GM12878 (cell line): ENCODE results near the gene CRYZL1. TPM values are rescaled to one million over a fixed set of nuclear protein-coding genes. Genes with fewer than 3 reads are reported as not detected.

Experiments used
- ATAC-seq: fragments of 200-7000 bp; cut with Tn5 transposase; 3 replicates; pipeline ENCODE4 v1.9.1; 2020; ENCODE audit warnings: mild to moderate bottlenecking, moderate library complexity
- BruUV-seq: library from RNA; stranded (reverse); fragments of 400-500 nt; replicated peaks from 2 replicates; lab custom pipeline; 2021; lab: Mats Ljungman, UMichigan
- CTCF ChIA-PET: fragments of 300-600 bp; sonication (Branson Sonifier 250); formaldehyde crosslinking; extraction: SDS; loops from one replicate; lab custom pipeline; 2021; ENCODE audit warnings: inconsistent platforms; lab: Yijun Ruan, JAX
- POLR2A ChIA-PET: fragments of 350-600 bp; formaldehyde crosslinking; extraction: SDS; loops from one replicate; lab custom pipeline; 2021; ENCODE audit warnings: inconsistent platforms; lab: Charles Lee
- RAD21 ChIA-PET: fragments of 300-600 bp; sonication (Branson Sonifier 250); formaldehyde crosslinking; loops from one replicate; lab custom pipeline; 2023; ENCODE audit warnings: antibody characterized with exemption; ENCODE audit not compliant: unreplicated experiment; lab: Charles Lee
- SMC1A ChIA-PET: fragments of 300-600 bp; sonication (Branson Sonifier 250); formaldehyde crosslinking; loops from one replicate; lab custom pipeline; 2023; ENCODE audit not compliant: unreplicated experiment, uncharacterized antibody; lab: Charles Lee
- DNase-seq: peaks from one replicate; pipeline ENCODE4 v3.0.0-alpha.2; 2011; ENCODE audit warnings: low read depth, low spot score
- FAIRE-seq: peaks from 3 replicates; lab custom pipeline; 2011; peaks lifted over from hg19 to GRCh38; lab: Jason Lieb, UNC
- H2AFZ ChIP-seq: 2 replicates; pipeline ENCODE4 v1.6.0; 2011; ENCODE audit warnings: low read depth, low read length, control low read depth; ENCODE audit not compliant: control insufficient read depth
- H3K27ac ChIP-seq: 2 replicates; pipeline ENCODE4 v1.5.1; 2011; ENCODE audit warnings: control low read depth; ENCODE audit not compliant: control insufficient read depth, insufficient read depth
- H3K27me3 ChIP-seq, 2 experiments: replicated peaks in 1 of 2; 2 replicates each; pipeline versions ENCODE4 v1.6.0 to v1.6.1; 2011; ENCODE audit warnings: low read length in 1 of 2; ENCODE audit not compliant: control insufficient read depth in 2 of 2, insufficient read depth in 2 of 2
- H3K36me3 ChIP-seq, 2 experiments: 2 replicates each; pipeline ENCODE4 v1.5.1; 2011; ENCODE audit warnings: low read length in 1 of 2; ENCODE audit not compliant: control insufficient read depth in 2 of 2, insufficient read depth in 2 of 2
- H3K4me1 ChIP-seq: 2 replicates; pipeline ENCODE4 v1.6.1; 2011; ENCODE audit warnings: mild to moderate bottlenecking, low read length, moderate library complexity, mixed read lengths; ENCODE audit not compliant: control insufficient read depth, insufficient read depth
- H3K4me2 ChIP-seq: 2 replicates; pipeline ENCODE4 v1.6.0; 2011; ENCODE audit warnings: control low read depth; ENCODE audit not compliant: control insufficient read depth, insufficient read depth
- H3K4me3 ChIP-seq: fragments of 200-600 bp; sonication (generic); 2 replicates; pipeline ENCODE4 v1.5.1; 2016
- H3K79me2 ChIP-seq: 2 replicates; pipeline ENCODE4 v1.6.0; 2011; ENCODE audit warnings: low read length; ENCODE audit not compliant: control insufficient read depth, insufficient read depth
- H3K9ac ChIP-seq: 2 replicates; pipeline ENCODE4 v1.8.0; 2011; ENCODE audit warnings: low read length, control low read depth, mixed read lengths; ENCODE audit not compliant: control insufficient read depth, insufficient read depth
- H3K9me3 ChIP-seq: replicated peaks from 3 replicates; pipeline ENCODE4 v1.5.1; 2011; ENCODE audit warnings: mild to moderate bottlenecking, low read length; ENCODE audit not compliant: control insufficient read depth, insufficient read depth
- H4K20me1 ChIP-seq: 2 replicates; pipeline ENCODE4 v1.6.0; 2011; ENCODE audit not compliant: control insufficient read depth, insufficient read depth
- BRCA1 ChIP-seq: IDR thresholded peaks from 2 replicates; pipeline ENCODE4 v1.6.1; 2011; ENCODE audit warnings: low read depth, low read length, improper control_type of control experiment
- CHD1 ChIP-seq: IDR thresholded peaks from 2 replicates; pipeline ENCODE4 v1.6.1; 2012; ENCODE audit warnings: low read depth, low read length, improper control_type of control experiment
- ETV6 ChIP-seq, 2 experiments: fragments of 450-650 bp in 1 of 2; IDR thresholded peaks in 1 of 2; conservative IDR thresholded peaks in 1 of 2; 2 replicates each; pipeline ENCODE4 v1.6.1; 2014; ENCODE audit warnings: antibody characterized with exemption in 1 of 2, borderline replicate concordance in 1 of 2, low read depth in 1 of 2, mild to moderate bottlenecking in 1 of 2, moderate library complexity in 1 of 2
- HDAC6 ChIP-seq: fragments of 200-600 bp; sonication (generic); IDR thresholded peaks from one replicate; pipeline ENCODE4 v1.8.0; 2017; ENCODE audit warnings: antibody characterized with exemption; ENCODE audit not compliant: unreplicated experiment
- KLF5 ChIP-seq: fragments of 450-650 bp; IDR thresholded peaks from 2 replicates; pipeline ENCODE4 v1.6.1; 2014; ENCODE audit warnings: mild to moderate bottlenecking; ENCODE audit not compliant: partially characterized antibody
- NBN ChIP-seq: fragments of 450-650 bp; IDR thresholded peaks from 2 replicates; pipeline ENCODE4 v1.6.1; 2016
- NKRF ChIP-seq: fragments of 450-650 bp; conservative IDR thresholded peaks from 2 replicates; pipeline ENCODE4 v1.6.1; 2017; ENCODE audit warnings: mild to moderate bottlenecking, moderate library complexity
- POLR2AphosphoS2 ChIP-seq: IDR thresholded peaks from 2 replicates; pipeline ENCODE4 v1.6.1; 2011; ENCODE audit warnings: low read depth, mild to moderate bottlenecking, low read length, improper control_type of control experiment, moderate library complexity
- RELB ChIP-seq: fragments of 450-650 bp; IDR thresholded peaks from 2 replicates; pipeline ENCODE4 v1.6.1; 2017; ENCODE audit warnings: low read depth, mild to moderate bottlenecking, moderate library complexity
- RUNX3 ChIP-seq: IDR thresholded peaks from 2 replicates; pipeline ENCODE4 v1.6.1; 2012; ENCODE audit warnings: low read length, inconsistent platforms
- SIN3A ChIP-seq: IDR thresholded peaks from 2 replicates; pipeline ENCODE4 v1.6.1; 2012; ENCODE audit warnings: low read depth, low read length, improper control_type of control experiment
- WGBS: methylation state at CpG from one replicate; pipeline ENCODE4 v1.1.6; 2016; ENCODE audit warnings: low lambda C conversion rate; ENCODE audit not compliant: insufficient replicate concordance, insufficient coverage; ENCODE audit errors: missing lambda C conversion rate; 5-methylcytosine and 5-hydroxymethylcytosine counted together
- in situ Hi-C: fragments of 300-500 bp; cut with MboI; formaldehyde crosslinking; loops from 9 replicates; pipeline ENCODE4 v1.14.3; 2018; ENCODE audit warnings: mixed read lengths
- intact Hi-C: fragments of 100-400 bp; cut with micrococcal nuclease; formaldehyde crosslinking; loops from one replicate; pipeline ENCODE4 v1.14.2; 2022; ENCODE audit not compliant: unreplicated experiment
- polyA plus RNA-seq, 11 experiments: library from polyadenylated mRNA; depleted of rRNA in 4 of 11; unstranded in 6 of 11; stranded (reverse) in 5 of 11; fragments of >200 nt; fragmentation: Nextera tagmentation in 4 of 11; fragmentation: Illumina TruSeq in 1 of 11; extraction: Ambion mirVana in 4 of 11; extraction: Trizol in 1 of 11; gene quantifications; 1 replicate in 1 of 11; 2 replicates in 10 of 11; pipeline versions ENCODE4 v1.2.1 to v1.2.3, GENCODE V29; 2011 to 2016; ENCODE audit warnings: inconsistent platforms in 2 of 11, missing spikeins in 2 of 11, low read depth in 1 of 11
- total RNA-seq, 4 experiments: library from RNA; depleted of rRNA in 3 of 4; stranded (reverse); fragments of >200 nt in 3 of 4; fragmentation: Illumina TruSeq in 1 of 4; extraction: Trizol in 1 of 4; gene quantifications; 2 replicates each; pipeline versions ENCODE4 v1.2.1 to v1.2.3, GENCODE V29; 2013 to 2021

Gene CRYZL1
- total and polyA plus RNA-seq, 10 of the 15 experiments (the other 5 are each of a cell fraction or from before 2014, with no cell fraction given): 14.3 to 72.4 (median 30.7) TPM

- TF ChIP-seq ETV6 (conservative IDR thresholded peaks at IDR 0.05 in 1 of 2, IDR thresholded peaks at IDR 0.05 in 1 of 2; ENCODE audit: borderline replicate concordance in 1 of 2, low read depth in 1 of 2) (no peak), BRCA1 (no peak), HDAC6 (no peak), KLF5 (no peak), POLR2AphosphoS2 (no peak), NKRF (no peak), SIN3A (no peak)
Measured at GRCh38 chr21:33546086-33546485, 95.5 kb downstream of the CRYZL1 start (continued).

- H3K27me3 ChIP-seq: no peaks in the 10 kb centered on the region
- CTCF ChIA-PET: interaction anchor here (0.6 to 2.0 kb wide), 9 partner anchors 10 to 403 kb away, joined by 3 to 12 read pairs (median 4); partner anchors contain the start of genes DONSON and TMEM50B
- peaks cover 2% of the 10 kb centered on the region; the same call in 1 of the 2 replicates for H4K20me1 ChIP-seq
- no peak for TF ChIP-seq RELB
- TF ChIP-seq RUNX3: no peak
- 0 out of 2 replicates have a peak, but pooled peaks have one; percentile 63 for TF ChIP-seq CHD1
- TF ChIP-seq NBN: no peak
- TF ChIP-seq, all 136 proteins: peak for 1
- peaks cover 1 to 14% of the 10 kb centered on the region in 2 experiments for H3K36me3 ChIP-seq
- no peak overlapping the region for H2AFZ ChIP-seq
- SMC1A ChIA-PET: interaction anchor here (0.9 to 4.1 kb wide), 9 partner anchors 9 to 313 kb away, joined by 3 to 23 read pairs (median 4); partner anchors contain the start of genes DNAJC28 and DONSON
- intact Hi-C loops (loop anchor here (5.0 to 10.0 kb wide), 5 partner anchors 43 to 772 kb away; partner anchors contain the start of genes DONSON, IFNGR2 and PAXBP1), in situ Hi-C loops (no loop called here)
- POLR2A ChIA-PET: interaction anchor here (0.6 to 3.0 kb wide), 4 partner anchors 10 to 53 kb away, joined by 3 to 13 read pairs (median 4); partner anchors contain the start of genes DNAJC28 and DONSON
- H3K9me3 ChIP-seq: no peaks in the 10 kb centered on the region; the same call in 2 of the 3 replicates
- peak overlapping the region; percentile 70 for H3K4me2 ChIP-seq
- ATAC-seq (no peak), FAIRE-seq (no peak), DNase-seq (no peak)
- H3K9ac ChIP-seq: peak overlapping the region; percentile 100
- H3K79me2 ChIP-seq: peaks cover 90% of the 10 kb centered on the region
- RAD21 ChIA-PET: interaction anchor here (0.7 to 1.1 kb wide), 4 partner anchors 25 to 65 kb away, joined by 3 to 7 read pairs (median 3); partner anchors contain the start of gene TMEM50B
- H3K4me3 ChIP-seq: peak overlapping the region; percentile 81
- H3K27ac ChIP-seq: peak overlapping the region; percentile 100; the same call in 1 of the 2 replicates
- no TSS peak for BruUV-seq
- no peaks in the 10 kb centered on the region for H3K4me1 ChIP-seq
- under 1% methylated on average over 8 of the region's 8 CpGs for WGBS
Measured at GRCh38 chr21:33544451-33545195, 96.9 kb downstream of the CRYZL1 start.
